Suppressor macrophage treated with lipopolysaccharide for 4 hours (primary cell): ENCODE results near the gene CTPS2.

ENCODE experiments used
- DNase-seq: peaks from one replicate; pipeline ENCODE4 v3.0.0-alpha.2; 2020

Gene CTPS2

GRCh38 chrX:16711219-16711811 lies 1.2 kb downstream of the CTPS2 start:
- DNase-seq = no peak

- no peak for DNase-seq
Measured at GRCh38 chrX:16708016-16708415, 4.5 kb downstream of the CTPS2 start.

DNA sequence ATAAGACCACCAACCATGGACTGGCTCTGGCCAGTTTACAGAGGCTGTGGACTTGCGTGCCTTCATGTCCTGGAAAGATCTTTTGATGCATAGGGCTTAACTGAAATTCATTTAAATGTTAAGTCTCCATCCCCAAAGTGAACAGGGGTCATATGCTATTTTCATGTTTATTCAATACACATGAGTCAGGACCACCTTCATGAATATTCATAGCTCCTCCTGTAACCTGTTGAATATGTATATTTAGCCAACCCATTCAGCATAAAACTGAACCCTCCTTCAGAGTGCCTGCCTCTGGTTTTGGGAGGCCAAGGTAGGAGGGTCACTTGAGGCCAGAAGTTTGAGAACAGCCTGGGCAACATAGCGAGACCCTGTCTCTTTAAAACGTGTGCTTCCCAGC lies 7.1 kb downstream of the CTPS2 start:
- DNase-seq = no peak

DNA sequence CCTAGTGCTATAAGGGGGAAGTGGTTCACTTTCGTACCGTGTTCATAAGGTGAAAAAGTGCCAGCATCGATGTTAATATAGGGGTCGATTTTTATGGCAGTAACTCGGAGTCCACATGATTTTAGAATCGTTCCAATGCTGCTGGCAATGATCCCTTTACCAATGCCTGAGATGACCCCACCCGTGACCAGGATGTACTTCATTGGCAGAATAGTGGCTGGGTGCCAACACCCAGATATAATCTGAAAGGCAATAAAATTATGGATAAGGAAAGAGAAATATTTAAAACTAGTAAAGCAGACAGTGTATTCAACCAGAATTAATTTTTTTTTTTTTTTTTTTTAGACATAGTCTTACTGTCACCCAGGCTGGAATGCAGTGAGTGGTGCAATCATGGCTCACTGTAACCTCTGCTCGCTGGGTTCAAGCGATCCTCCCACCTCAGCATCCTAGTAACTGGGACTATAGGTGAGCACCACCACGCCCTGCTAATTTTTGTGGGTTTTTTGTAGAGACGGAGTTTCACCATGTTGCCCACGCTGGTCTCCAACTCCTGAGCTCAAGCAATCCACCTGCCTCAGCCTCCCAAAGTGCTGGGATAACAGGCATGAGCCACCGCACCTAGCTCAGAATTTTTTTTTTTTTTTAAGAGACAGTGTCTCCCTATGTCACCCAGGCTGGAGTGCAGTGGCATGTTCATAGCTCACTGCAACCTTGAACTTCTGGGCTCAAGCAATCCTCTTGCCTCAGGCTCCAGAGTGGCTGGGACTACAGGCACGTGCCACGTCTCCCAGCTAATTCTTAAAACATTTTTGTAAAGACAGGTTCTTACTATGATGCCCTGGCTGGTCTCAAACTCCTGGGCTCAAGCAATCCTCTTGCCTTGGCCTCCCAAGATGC lies 9.5 kb downstream of the CTPS2 start:
- no peak for DNase-seq

GRCh38 chrX:16700734-16701133 lies 11.7 kb downstream of the CTPS2 start:
- DNase-seq = no peak

DNA sequence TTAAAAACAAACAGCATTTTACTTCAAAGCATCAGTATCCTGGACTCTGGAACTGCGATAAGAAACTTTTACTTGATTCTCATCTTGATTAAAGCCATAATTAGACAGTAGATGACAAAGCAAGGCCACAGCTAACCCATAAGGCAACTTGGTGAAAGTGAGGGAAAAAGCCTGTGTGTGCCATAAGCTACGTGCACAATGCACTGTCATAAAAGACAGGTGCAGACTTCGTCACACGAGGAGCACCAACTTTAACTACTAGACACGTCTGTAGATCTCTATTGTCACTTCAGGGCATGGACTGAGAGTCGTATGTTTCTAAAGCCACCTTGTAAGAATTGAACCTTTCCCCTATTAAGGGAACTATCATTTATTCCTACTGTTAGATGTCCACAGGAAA lies 13.1 kb downstream of the CTPS2 start:
- DNase-seq = no peak

DNA sequence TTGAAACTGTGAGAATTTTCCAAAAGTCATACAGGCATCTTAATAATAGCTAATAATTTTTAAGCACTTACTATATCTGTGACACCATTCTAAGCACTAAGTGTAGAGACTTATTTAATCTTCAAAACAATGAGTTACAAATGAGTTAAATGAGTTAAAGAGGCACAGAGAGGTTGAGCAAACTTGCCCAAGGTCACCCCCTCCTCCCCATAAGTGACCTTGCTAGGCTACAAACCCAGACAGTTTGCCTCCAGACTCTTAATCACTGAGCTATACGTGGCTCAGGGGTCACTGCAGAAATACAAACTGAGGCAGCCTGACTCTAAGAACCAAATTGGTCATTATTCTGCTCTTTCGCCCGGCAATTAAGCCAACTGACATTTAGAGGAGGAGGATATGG lies 15.5 kb downstream of the CTPS2 start:
- no peak for DNase-seq

DNA sequence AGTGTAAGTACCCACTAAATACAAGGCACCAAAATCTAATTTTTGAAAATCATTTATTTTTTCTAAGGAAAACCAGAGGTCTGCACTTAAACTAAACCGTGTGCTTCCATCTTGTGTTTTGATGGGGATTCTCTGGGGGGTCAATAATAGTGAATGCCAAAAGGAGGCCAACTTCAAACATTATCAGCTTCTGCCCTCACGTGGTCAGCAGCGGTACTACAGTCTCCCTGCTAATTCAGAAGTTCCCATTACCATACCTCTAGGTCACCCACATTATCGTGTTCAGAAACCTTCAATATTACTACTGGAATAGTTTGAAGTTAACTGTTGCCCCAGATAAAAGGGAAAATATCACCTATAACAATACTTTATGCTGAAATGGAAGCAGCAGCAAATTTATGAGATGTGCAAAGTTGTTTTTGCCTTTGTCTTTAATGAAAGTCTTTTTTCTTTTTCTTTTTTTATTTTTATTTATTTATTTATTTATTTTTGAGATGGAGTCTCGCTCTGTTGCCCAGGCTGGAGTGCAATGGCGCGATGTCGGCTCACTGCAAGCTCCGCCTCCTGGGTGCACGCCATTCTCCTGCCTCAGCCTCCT lies 17.3 kb downstream of the CTPS2 start:
- peak; percentile 51 for DNase-seq

GRCh38 chrX:16687514-16687913 lies 25.0 kb downstream of the CTPS2 start:
- DNase-seq = no peak

DNA sequence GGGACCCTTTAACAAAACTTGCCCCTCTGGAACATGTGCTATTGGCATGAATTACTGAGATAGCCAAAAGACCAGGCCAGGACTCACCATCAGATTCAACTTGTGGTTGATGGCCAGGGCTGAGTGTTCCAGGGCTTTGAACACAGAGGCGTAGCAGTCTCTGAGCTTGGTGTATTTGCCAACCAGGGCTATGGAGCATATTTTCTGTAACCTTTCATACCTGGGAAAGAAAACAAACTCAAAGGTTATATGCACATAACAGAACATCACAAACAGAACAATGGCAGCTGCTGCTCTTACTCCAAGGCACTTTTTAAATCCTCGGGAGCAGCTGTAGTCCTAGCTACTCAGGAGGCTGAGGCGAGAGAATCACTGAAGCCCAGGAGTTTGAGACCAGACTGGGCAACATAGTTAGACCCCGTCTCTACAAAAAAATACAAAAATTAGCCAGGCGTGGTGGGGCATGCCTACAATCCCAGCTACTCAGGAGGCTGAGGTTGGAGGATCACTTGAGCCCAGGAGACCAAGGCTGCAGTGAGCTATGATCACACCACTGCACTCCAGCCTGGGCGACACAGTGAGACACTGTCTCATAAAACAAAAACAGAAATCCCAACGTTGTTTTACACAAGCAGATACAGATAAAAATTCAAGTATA lies 29.3 kb downstream of the CTPS2 start:
- no peak for DNase-seq

DNA sequence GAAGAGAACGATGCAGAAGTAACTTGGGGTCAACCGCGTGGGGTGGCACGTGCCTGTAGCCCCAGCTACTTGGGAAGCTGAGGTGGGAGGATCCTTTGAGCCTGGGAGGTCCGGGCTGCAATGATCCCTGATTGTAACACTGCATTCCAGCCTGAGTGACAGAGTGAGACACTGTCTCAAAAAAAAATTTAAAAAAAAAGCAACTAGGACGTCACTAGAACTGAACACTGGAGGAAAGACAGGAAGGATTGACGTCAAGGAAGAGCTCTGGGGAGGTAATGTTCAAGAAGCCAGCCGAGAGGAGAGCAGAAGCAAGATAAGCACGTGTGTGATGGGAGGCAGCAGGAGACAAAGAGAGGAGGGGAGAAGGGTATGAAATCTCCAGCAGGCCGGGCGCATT lies 33.8 kb downstream of the CTPS2 start:
- DNase-seq = no peak

DNA sequence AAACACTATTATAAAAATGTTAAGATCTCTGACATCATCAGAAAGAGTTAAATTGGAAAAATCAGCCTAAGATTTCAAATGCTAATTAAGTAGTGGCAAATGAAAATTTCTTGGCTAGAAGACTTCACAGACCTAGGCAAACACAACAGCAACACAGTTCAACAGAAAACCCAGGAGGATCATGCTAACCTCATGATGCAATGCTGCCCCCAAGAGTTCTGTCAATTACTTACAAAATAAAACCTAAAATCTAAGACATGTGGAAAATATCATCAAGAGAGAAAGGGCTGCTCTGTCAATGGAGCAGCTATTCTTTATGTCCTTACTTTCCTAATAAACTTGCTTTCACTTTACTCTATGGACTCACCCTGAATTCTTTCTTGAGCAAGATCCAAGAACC lies 41.5 kb downstream of the CTPS2 start:
- DNase-seq = peak; percentile 7

DNA sequence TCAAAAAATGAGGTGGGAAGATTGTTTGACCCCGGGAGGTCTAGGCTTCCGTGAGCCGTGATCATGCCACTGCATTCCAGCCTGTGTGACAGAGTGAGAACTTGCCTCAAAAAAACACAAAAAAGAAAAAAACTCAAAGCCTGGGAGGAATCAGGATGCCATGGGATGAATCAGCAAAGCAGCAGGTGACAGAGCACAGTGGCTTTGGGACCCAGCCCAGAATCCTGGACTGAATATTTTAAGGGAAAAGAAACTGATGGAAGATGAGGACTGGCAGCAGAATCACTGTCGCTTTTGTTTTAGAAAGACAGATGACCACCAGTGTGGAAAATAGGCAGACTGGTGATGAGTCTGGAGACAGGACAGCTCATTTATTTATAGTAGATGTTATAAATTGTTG lies 45.9 kb downstream of the CTPS2 start:
- no peak for DNase-seq

GRCh38 chrX:16665089-16665488 lies 47.4 kb downstream of the CTPS2 start:
- no peak for DNase-seq

DNA sequence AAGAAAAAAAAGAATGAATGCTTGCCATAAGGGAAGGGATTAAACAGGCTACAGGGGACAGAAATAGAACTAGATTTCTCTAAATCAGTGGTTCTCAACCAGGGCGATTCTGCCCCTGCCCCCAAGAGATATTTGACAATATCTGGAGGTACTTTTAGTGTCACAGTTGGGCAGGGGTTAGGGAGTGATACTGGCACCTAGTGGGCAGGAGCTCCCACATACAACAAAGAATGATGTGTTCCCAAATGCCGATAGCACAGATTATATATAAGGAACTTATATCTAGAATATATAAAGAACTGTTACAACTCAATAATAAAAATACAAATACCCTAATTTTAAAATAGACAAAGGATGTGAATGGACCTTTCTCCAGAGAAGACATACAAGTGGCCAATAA lies 47.8 kb downstream of the CTPS2 start:
- DNase-seq = no peak

DNA sequence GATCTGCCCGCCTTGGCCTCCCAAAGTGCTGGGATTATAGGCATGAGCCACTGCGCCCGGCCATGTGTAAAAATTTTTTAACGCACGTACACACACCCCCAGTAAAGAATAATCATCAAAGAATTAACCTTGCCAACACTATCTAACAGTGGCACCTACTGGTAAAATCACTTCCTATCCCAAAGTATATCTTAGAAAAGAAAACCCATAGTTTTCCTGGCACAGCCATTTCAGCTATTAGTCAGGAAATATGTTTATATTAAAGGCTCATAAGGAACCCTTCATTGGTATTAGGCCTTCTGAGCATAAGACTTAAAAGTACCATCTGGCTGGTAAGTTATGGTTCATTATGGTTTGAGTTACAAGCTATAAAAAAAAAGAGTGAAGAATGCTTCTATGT lies 48.4 kb downstream of the CTPS2 start:
- no peak for DNase-seq

GRCh38 chrX:16662402-16662801 lies 50.1 kb downstream of the CTPS2 start:
- DNase-seq = no peak

DNA sequence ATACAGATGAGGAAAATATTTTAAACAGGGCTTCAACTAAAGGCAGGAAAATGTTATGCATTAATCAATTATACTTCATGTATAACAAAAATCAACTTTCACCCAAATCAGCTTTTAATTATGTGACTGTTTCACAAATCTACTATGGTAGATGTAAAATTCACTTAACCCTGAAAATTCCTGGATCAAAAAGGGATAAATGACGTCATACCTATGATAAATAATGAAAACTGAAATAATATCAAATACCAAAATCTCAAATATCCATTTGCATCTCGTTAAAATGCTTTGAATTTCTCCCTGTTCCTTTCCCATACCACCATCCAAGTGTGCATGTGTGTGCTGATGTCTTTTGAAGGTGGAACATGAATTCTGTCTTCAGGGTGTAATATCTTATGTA lies 51.0 kb downstream of the CTPS2 start:
- DNase-seq = no peak

DNA sequence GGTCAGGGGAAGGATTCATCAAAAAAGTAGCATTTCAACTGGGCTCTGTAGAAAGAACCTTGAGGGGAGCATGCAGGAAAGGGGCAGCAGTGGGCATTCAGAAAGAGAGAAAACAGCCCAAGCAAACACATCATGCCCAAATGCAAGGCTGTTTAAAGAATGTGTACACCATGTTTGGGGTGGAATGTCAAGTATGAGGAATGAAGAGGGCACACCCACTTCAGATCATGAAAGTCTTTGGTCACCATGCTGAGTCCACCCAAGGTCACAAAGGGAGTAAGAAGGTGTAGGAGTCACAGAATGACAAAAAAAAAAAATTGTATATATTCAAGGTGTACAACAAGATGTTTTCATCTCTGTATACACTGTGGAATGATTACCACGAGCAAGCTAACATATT lies 53.1 kb downstream of the CTPS2 start:
- no peak for DNase-seq

- DNase-seq = no peak
Measured at GRCh38 chrX:16658284-16658683, 54.2 kb downstream of the CTPS2 start.

DNA sequence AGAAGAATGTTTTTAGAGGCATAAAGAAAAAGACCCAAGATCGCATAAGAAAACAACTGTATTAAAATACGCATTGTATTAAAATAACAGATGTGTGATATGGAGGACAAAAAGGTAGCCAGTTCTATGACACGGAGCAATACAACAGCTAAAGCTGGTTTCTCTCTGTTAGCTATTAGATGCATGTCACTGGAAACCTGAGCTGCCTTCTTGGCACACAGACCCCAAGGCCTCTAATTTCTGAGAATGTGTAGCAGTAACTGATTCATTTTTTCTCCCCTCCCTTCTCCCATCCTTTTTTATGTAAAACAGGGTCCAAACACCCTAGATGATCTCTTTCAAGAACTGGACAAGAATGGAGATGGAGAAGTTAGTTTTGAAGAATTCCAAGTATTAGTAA lies 58.4 kb downstream of the CTPS2 start:
- no peak for DNase-seq

GRCh38 chrX:16653424-16653823 lies 59.0 kb downstream of the CTPS2 start:
- DNase-seq = no peak

DNA sequence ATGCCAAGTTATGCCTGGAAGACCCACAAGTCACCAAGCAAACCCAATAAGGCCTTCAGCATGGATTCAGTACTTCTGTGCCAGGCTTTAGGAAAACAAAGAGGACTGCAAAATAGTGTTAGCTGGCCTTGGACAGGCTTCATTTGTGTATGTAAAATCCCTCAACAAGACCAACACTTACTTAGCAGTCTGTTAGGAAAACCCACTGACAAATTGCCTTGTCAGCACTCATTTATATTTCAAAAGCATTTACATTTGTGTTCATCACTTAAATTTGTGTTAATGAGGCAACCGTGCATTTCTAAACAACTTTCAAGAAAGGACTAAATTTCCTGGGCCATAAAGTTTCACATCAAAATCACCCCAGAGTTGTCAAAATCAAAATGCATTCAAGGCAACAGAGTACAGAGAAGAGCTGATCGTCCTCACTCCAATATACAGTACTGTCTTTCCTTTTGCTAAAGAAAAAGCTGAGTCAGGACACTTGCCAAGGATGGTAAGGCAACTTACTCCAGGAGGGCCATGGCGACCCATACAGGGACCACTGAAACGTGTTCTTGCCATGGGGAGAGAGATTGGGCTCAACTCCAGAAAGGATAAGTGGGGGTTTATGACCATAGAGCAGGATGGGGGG lies 61.0 kb downstream of the CTPS2 start:
- DNase-seq = no peak
